ENCODE measurements around the gene DLG3.

Gene DLG3

DNA sequence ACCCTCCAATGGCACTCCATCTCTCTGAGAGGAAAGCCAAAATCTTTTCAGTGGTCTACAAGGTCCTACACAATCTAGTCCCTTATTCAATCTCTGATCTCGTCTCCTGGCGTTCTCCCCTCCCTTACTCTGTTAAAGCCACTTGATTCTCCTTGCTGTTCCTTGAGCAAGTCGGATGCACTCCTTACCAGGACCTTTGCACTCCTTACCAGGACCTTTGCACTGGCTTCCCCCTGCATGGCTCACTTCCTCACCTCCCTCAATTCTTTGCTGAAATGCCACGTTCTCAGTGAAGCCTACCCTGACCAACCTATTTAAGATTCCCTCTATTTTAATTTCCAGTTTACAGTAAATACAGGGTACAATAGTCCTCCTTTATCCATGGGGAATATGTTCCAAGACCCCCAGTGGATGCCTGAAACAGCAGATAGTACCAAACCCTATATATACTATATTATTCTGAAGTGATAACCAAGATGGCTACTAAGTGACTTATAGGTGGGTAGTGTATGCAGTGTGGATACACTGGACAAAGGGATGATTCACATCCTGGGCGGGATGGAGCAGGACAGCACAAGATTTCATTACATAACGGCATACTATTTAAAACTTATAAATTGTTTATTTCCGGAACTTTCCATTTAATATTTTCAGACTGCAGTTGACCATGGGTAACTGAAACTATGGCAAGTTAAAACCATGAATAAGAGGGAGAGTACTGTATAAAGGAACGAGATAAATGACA is 6.5 kb upstream of the DLG3 start:
- DNase-seq (ENCODE audit: low read depth) = no peak

DNA sequence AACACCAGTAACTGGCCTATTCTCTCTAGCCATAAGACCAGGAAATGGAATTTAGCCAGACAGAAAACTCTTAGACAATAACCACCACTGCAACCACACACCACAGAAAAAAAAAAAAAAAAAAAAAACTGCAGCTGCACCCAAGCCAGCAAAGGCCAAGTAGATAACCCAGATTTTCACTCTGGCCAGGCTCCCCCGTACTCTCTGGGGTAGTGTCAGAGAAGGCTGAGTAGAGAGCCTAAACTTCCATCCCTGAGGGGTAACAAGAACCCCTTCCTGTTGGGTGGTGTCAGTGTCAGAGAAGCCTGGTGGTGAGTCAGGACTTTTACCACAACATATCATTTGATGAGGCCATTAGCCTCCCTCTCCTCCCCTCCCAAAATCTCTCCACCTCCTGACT is 5.6 kb upstream of the DLG3 start:
- no peak for DNase-seq (ENCODE audit: low read depth)

DNA sequence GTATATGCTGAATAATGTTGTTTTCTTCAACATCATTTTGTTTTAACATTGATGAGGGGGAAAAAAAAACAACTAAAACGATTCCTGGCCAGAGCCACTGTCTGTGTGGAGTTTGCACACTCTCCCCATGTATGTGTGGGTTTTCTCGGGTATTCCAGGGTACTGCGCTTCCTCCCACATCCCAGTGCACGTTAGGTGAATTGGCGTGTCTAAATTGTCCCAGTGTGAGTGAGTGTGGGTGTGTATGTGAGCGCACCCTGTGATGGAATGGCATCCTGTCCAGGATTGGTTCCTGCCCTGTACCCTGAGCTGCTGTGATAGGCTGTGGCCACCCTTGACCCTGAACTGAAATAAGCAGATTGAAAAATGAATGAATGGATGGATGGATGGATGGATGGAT is 2.4 kb upstream of the DLG3 start:
- DNase-seq (ENCODE audit: low read depth) = no peak

DNA sequence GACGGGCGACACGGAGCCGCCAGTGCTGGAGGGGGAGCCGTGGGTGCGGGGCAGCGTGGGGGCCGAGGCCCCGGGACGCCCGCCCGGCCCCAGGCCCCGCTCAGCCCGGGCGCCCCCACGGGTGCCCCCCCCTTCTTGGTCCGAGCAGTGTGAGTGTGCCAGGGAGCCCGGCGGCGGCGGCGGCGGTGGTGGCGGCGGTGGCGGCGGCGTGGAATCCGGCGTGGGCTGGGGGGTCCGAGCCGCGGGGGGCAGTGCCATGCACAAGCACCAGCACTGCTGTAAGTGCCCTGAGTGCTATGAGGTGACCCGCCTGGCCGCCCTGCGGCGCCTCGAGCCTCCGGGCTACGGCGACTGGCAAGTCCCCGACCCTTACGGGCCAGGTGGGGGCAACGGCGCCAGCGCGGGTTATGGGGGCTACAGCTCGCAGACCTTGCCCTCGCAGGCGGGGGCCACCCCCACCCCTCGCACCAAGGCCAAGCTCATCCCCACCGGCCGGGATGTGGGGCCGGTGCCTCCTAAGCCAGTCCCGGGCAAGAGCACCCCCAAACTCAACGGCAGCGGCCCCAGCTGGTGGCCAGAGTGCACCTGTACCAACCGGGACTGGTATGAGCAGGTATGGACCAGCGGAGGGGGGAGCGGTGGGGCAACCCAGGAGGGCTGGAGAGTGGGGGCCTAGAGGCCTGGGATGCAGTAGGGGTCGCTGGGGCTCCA is 466 bp downstream of the DLG3 start:
- DNase-seq (ENCODE audit: low read depth) = no peak

DNA sequence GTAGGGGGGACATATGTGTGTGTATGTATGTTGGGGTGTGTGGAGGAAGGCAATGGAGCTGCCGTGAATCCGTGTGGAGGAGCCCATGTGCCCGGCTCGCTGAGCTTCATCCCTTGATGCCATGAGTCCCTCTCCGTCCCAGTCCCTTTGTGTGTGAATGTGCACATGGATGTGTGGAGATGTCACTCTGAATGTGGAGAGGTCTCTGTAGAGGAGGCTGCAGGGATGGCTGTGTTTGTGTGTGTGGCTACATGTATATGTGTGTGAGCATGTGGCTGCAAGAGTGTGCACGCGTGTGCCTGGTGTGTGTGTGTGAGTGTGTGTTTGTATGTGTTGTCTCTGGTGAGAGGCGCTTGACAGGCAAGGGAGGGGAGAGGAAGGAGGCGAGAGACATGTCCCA is 1.3 kb downstream of the DLG3 start:
- no peak for DNase-seq (ENCODE audit: low read depth)

DNA sequence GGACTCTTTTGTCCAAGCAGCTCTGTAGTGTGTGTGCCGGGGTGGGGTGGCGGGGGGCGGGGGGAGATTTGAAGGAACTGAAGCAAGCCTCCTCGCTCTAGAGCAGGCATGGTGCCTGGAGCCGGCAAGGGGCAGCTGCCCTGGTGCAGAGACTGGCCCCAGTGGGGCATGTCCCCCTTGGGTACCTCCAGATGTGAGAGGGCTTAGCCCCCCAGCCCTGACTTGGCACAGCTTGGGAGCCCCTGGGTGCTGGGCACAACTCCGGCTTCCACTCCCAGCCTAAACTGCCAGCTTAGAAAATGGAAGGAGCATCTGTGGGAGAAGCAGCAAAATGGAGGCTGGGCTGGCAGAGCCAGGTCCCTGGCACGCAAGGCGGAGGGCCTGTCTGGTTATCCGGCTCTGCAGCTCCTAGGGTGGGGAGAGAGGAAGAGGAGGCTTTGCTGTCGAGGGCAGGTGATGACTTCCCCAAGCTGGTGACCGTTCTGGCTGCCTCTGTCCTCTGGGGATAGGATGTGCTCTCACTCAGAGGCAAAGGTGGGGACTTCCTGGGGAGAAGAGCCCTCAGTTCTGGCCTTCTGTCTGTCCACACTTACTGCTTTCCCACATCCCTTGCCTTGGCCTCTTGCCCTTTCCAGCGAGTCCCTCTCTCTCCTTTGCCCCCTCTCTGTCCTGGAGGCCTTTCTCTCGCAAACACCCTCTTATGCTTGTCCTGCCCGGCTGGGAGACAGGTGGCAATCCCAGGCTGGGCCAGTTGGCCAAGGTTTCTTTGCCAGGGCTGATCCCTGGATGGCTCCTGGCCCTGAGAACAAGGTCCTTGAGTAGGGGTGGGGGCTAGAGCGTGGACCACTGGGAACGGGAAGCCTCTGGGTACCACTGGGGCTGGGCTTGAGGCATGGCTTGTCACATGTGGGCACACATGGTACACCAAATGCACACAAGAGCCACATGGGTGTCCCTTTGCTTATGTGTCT is 2.0 kb downstream of the DLG3 start:
- no peak for DNase-seq (ENCODE audit: low read depth)

DNA sequence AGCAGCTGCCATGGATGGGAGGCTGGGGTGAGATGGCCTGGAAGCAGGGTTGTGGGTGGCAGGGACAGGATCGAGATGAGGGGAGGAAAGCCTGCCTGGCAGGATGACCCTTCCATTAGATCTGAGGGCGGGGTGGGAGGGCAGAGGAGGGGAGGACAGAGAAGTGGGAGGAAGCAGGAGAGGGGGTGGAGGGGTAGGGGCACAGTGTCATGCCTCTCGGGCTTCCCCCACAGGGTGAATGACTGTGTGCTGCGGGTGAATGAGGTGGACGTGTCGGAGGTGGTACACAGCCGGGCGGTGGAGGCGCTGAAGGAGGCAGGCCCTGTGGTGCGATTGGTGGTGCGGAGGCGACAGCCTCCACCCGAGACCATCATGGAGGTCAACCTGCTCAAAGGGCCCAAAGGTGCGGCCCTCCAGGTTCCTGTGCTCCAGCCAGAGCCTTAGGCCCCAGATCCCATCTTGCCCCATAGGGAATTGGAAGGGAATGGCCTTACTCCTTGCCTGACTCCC is 4.9 kb downstream of the DLG3 start:
- no peak for DNase-seq (ENCODE audit: low read depth)

DNA sequence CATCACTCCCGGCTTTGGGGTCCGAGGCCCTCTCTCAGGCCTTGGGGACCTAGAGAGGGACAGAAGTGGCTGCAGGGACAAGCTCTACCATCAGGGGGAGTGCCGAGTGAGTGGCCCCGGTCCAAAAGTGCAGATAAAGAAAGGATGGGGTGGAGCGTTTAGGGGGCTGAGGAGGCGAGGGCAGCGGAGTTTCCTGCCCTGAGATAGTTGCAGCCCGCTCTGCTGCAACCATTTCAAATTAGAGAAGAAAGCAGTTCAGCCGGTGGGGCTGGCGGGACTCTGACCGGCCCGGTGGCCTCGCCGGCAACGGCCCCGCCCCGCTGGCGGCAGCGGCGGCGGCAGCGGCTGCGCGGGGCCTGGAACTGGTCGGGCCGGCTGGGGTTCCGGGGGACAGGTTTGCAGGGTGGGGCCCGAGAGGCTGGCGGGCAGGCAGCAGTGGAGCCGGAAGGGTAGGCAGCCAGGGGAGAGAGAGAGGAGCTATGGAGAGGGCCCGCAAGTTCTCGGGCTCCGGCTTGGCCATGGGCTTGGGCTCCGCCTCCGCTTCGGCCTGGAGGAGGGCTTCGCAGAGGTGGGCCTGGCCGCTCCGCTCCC is 7.6 kb downstream of the DLG3 start:
- DNase-seq (ENCODE audit: low read depth) = no peak

DNA sequence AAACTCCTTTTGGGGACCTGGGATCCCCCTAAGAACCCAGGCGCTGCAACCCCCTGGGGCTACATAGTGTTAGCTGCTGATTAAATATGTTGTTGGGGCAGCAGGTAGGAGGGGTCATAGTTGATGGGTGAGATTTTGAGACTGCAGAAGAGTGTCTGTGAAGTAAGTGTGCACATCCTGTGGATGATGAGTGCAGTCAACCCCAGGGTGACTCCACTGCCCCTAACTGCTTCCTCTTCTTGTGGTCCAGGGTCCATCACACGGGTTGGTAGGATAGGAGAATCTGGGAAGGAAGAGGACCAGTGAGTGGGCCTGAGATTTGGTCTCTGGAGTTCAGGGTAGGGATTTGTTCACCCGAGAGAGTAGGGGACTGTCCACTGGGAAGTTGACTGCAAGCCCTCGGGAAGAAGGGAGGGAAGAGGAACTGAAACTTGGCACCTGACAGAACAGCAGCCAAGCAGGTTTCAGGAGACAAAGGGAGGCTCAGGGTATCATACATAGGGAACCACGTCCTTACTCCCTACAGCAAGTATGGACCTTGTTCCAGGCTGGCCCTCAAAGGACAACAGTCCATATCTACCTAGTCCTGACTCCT is 8.5 kb downstream of the DLG3 start:
- DNase-seq (ENCODE audit: low read depth) = no peak

DNA sequence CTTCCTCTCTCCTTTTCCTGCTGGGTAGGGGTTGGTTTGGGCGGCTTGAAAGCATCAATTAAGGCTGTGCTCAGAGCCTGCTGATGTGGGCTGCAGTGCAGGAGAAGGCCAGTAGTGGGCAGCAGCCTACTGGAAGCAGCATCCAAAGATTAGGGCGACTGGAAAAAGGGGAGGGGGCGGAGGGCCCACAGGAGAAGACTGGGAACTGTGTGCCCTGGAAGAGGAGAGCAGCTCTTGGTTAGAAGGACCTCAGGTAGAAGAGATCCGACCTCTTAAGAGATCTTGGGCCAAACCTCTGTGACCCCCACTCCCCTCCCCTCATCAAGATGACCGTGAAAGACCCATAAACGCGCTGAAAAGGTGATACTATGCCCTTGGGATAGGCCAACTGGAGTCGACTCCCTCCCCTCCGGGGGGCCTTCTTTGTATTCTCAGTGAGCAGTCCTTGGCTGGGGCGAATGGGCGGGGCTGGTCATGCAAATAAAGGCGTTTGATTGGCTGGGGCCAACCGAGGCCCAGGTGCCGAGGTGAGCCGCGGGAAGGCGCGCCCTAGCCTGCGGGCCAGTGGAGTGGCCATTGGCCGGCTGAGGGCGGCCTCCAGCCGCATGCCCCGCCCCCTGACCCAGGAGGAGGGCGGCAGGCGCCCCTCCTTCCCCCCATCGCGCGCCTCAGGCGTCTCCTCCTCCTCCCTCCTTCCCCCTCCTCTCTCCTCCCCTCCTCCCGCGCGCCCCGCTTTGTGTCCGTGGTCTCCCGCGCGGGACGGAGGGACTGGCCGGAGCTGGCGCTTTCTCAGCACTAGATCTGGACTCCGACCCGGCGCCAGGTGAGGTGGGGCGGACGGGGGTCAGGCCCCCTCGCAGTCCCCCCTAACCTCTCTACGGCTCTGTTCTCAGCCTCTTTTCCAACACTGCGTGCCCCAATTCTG is 10.1 kb downstream of the DLG3 start:
- DNase-seq (ENCODE audit: low read depth) = no peak

DNA sequence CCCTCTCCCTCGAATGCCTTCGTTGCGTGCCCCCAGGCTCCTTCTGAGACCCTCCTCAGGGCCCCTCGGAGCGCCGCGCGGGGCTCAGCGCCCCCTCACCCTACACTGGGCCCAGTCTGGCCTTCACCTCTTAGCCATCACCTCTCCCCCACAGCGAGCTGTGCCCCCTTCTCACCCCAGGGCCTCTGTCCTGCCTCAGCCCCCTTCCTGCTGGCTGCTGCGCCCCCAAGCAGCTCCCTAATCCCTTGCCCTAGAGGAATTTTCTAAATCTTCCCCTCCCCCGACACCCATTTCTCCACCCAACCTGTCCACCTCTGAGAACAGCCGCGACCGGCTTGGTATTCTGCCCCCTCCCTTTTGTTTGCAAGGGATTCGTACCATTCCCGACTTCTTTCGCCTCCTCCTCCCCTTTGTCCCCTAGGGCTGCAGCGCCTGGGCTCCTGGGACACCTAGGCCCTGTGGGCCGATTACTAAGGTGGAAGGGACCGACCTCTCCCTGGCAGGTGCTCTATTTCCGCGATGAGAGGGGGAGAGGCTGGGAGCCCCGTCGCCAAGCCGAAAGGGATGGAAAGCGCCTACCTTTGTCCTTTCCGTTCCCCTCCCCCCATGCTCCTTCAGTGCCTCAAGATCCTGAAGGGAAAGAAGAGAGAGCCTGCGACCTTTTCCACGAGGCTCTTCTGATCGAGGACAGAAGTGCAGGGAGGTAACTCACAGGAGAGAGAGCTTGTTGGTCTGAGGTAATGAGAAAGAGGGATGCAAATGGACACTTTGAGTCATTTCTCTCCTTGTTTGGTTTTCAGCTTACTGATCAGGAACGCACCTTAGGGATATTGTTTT is 10.9 kb downstream of the DLG3 start:
- no peak for DNase-seq (ENCODE audit: low read depth)

DNA sequence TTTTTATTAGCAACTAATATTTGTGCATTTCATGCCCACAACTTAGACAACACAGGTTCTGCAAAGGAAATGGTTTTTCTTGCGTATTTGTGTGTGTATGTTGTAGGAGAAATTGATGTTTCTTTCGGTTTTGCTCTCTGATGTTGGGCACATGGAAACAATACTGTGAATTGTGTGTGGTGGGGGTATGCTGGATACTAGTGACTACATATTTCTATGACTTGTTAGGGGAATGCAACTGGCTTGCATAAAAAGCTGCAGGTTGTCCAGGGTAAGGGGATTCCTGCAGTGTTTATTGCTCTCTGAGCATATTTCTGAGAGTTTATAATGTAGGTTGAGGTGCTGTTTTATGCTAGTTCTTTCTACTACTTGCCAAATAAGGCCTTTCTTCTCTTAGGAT is 11.6 kb downstream of the DLG3 start:
- no peak for DNase-seq (ENCODE audit: low read depth)

DNA sequence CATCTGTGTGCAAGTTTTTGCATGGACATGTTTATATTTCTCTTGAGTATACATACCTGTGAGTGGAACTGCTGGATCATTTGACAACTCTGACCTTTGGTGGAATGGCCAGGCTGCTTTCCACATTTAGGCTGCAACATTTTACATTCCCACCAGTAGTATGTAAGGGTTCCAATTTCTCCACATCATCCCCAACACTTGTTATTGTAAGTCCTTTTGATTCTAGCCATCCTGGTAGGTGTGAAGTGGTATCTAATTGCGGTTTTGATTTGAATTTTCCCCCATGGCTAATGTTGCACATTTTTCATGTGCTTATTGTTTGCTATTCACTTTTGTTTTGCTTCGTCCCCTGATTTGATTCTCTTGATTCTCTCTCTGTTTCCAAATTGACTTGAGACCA is 16.4 kb downstream of the DLG3 start:
- no peak for DNase-seq (ENCODE audit: low read depth)

DNA sequence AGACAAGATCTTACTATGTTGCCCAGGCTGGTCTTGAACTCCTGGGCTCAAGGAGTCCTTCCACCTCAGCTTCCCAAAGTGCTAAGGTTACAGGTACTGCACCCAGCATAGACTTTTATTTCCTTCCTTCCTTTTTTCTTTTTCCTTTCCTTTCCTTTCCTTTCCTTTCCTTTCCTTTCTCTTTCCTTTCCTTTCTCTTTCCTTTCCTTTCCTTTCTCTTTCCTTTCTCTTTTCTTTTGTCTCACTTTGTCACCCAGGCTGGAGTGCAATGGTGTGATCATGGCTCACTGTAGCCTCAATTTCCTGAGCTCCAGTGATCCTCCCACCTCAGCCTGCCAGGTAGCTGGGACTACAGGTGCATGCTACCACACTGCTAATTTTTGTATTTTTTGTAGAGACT is 19.4 kb downstream of the DLG3 start:
- DNase-seq (ENCODE audit: low read depth) = no peak

DNA sequence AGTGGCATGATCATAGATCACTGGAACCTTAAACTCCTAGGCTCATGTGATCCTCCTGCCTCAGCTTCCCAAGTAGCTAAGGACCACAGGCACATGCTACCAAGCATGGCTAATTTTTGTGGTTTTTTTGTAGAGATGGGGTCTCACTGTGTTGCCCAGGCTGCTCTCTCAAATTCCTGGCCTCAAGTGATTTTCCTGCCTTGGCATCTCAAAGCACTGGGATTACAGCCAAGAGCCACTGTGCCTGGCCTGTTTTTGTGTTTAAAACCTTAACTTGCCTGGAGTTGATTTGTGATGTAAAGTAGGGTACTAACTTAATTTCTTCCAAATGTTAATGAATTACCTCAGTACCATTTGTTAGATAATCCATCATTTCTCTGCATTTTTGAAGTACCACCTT is 22.3 kb downstream of the DLG3 start:
- DNase-seq (ENCODE audit: low read depth) = no peak

DNA sequence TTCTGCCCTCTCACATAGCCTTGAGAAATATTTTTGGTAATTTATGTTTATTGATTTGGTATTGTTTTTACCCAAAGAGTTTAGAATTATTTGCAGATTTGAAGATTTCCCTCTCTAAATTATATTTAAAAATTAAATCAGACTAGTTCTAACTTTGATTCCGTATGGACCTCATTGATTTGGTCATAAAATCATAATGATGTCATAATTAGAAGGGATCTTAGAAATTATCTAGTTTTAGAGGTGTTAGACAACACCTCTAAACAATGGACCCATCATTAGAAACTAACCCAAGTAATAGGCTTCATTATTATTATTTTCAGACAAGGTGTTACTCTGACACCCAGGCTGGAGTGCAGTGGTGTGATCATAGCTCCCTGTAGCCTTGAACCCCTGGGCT is 24.1 kb downstream of the DLG3 start:
- DNase-seq (ENCODE audit: low read depth) = no peak

DNA sequence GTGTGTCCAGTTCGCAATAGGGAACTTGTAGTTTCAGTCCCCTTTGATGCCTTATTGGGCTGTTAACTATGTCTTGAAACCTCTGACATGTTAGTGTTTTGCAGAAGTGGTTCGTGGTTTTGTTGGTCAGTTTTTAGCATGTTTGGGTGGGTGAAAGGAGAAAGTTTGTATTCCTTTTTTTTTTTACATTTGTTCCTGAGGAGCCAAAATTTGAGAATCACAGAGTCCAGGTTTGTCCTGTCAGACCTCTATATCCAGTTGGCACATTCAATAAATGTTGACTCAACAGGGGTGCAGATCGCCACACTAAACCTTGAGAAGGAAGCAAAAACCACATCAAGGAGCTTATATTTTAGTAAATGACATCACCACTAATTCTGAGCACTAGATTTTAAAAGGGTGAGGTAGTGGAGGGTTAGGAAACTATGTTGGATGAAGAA is 26.2 kb downstream of the DLG3 start:
- DNase-seq (ENCODE audit: low read depth) = no peak

DNA sequence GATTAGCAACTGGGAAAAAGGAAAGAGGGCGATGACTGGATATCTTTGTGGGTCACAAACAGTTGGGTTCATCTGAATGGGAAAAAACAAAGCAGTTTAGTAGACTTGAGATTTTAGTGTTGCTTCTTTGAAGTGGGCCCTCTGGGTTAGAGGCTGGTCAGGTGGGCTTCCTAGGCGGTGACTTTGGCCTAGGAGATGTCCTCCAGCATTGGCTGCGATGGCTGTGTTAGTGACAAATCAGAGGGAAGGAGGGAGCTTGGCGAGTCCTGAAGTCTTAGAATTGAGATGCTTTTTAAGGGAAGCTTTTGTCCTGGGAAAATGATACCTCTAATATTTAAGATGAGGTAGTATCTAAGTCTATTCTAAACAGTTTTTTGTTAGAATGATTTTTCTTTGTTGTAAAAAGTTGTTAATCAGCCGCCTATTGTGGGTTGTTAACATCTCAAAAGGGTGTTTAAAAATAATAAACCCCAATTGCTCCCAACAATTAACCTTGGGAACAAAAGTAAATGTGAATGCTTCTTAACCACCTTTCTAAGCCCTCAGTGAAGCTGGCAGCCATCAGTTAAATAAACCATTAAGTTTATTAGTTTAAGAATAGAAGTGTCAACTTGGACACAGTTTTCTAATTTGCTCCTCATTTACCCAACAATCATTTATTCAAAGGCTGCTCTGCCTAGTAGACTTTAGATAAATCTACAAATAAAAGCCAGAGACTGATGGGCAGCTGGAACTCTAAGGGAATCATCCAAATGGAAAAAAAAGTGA is 31.7 kb downstream of the DLG3 start:
- no peak for DNase-seq (ENCODE audit: low read depth)

Measured in stimulated activated CD8-positive, alpha-beta memory T cell treated with anti-CD3 and anti-CD28 coated beads, Interleukin-4, amount 100 ng/mL, for 24 hours (primary cell).